HUES48 (cell line): ENCODE measurements around the gene ZPLD1.

Source experiments
- H3K27ac ChIP-seq: one replicate; pipeline ENCODE4 v1.7.0; 2013; ENCODE audit warnings: low read depth, low read length, inconsistent platforms
- H3K27me3 ChIP-seq: 2 replicates; pipeline ENCODE4 v1.6.1; 2013; ENCODE audit warnings: mild to moderate bottlenecking, low read length; ENCODE audit not compliant: control insufficient read depth, insufficient read depth
- H3K36me3 ChIP-seq: 2 replicates; pipeline ENCODE4 v1.6.1; 2013; ENCODE audit warnings: low read length; ENCODE audit not compliant: control insufficient read depth, insufficient read depth
- H3K4me1 ChIP-seq: 2 replicates; pipeline ENCODE4 v1.6.1; 2013; ENCODE audit warnings: mild to moderate bottlenecking, low read length; ENCODE audit not compliant: control insufficient read depth, insufficient read depth
- H3K4me3 ChIP-seq: 2 replicates; pipeline ENCODE4 v1.5.1; 2013; ENCODE audit warnings: mild to moderate bottlenecking, low read depth, low read length
- H3K9ac ChIP-seq: 2 replicates; pipeline ENCODE4 v1.6.1; 2013; ENCODE audit warnings: mild to moderate bottlenecking, low read depth, low read length, moderate library complexity
- H3K9me3 ChIP-seq: 2 replicates; pipeline ENCODE4 v1.6.1; 2013; ENCODE audit warnings: low read length; ENCODE audit not compliant: control insufficient read depth, insufficient read depth

ZPLD1 gene

DNA sequence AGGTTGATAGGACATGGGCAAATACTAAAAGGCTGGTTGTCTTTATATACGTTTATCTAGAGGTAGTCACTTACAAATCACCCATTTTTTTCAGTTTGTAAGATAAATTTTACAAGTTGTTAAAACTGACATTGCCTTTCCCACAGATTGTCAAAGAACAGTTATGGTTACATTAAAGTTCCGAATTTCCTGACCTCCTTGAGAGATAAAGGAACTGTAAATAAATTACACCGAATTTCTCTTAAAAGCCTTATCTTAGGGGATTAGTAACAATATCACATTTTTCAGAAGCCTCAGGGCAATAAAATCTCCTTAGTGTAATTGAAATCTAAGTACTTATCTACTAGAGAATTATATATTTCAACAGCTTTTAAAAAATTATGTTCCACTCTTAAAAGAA is 49.5 kb downstream of the ZPLD1 start:
- Histone ChIP-seq H3K9ac (no peak overlapping the region), H3K9me3 (0 out of 2 replicates have a peak, but pooled peaks cover 2% of the 10 kb centered on the region)

DNA sequence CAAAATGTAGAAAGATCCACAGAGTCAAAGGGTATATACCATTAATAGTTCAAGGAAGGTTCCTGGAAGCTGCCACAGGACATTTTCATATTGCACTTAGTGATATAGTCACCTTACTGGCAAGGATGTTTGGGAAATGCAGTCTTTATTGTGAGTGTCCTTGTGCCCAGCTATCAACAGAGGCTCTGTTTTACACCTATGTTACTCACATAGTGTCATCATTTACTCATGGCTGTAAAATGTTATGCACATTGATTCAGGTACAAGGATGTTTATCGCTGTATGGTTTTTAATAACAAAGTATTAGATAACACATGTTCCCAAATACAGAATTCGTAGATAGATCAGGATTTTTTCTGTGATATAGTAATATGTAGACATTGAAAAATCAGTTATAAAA is 50.9 kb downstream of the ZPLD1 start:
- H3K27me3 ChIP-seq: no peaks in the 10 kb centered on the region
- no peak overlapping the region for H3K4me3 ChIP-seq
- H3K4me1 ChIP-seq: no peaks in the 10 kb centered on the region
- H3K36me3 ChIP-seq: no peaks in the 10 kb centered on the region
- H3K27ac ChIP-seq: no peak overlapping the region
- H3K9ac ChIP-seq: no peak overlapping the region
- H3K9me3 ChIP-seq: 0 out of 2 replicates have a peak, but pooled peaks cover 2% of the 10 kb centered on the region

More for the DNA sequence above, 49.5 kb downstream of the ZPLD1 start:
- H3K27ac ChIP-seq: no peak overlapping the region
- no peaks in the 10 kb centered on the region for H3K36me3 ChIP-seq
- no peak overlapping the region for H3K4me3 ChIP-seq
- H3K27me3 ChIP-seq: no peaks in the 10 kb centered on the region
- H3K4me1 ChIP-seq: no peaks in the 10 kb centered on the region

DNA sequence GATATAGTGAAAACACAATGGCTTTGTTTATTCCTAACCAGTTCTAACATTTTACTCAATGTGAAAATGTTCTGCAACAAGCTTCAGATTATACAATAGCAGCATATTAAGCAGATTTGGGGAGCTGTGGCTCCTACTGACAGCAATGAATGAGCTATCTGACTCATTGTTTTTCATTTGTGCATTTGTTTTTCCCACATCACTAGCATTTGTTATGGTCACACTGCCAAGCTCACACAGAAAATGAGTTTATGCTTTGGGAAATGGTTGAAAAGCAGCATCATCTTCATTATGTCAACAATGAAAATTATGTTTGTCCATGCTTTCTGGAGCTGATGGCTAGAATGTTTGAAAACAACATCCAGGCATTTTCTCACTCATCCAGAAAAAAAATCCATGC is 53.5 kb downstream of the ZPLD1 start:
- H3K27me3 ChIP-seq: no peaks in the 10 kb centered on the region
- H3K4me3 ChIP-seq: no peak overlapping the region
- H3K4me1 ChIP-seq: no peaks in the 10 kb centered on the region
- H3K27ac ChIP-seq: no peak overlapping the region
- H3K9me3 ChIP-seq: peaks cover 2% of the 10 kb centered on the region; the same call in 1 of the 2 replicates
- no peak overlapping the region for H3K9ac ChIP-seq
- H3K36me3 ChIP-seq: no peaks in the 10 kb centered on the region

DNA sequence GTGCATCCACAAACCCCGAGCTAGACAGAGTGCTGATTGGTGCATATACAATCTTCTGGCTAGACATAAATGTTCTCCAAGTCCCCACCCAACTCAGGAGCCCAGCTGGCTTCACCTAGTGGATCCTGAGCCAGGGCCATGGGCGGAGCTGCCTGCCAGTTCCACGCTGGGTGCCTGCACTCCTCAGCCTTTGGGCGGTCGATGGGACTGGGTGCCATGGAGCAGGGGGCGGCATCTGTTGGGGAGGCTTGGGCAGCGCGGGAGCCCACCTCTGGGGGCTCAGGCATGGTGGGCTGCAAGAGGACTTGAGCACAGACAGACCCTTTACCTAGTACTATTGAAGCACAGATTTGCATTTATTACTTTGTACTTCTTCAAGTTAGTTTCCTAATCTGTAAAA is 57.5 kb downstream of the ZPLD1 start:
- Histone ChIP-seq H3K27ac (no peak overlapping the region), H3K27me3 (no peaks in the 10 kb centered on the region), H3K9ac (no peak overlapping the region), H3K36me3 (no peaks in the 10 kb centered on the region), H3K4me1 (no peaks in the 10 kb centered on the region), H3K9me3 (no peaks in the 10 kb centered on the region; the same call in 1 of the 2 replicates), H3K4me3 (no peak overlapping the region)

DNA sequence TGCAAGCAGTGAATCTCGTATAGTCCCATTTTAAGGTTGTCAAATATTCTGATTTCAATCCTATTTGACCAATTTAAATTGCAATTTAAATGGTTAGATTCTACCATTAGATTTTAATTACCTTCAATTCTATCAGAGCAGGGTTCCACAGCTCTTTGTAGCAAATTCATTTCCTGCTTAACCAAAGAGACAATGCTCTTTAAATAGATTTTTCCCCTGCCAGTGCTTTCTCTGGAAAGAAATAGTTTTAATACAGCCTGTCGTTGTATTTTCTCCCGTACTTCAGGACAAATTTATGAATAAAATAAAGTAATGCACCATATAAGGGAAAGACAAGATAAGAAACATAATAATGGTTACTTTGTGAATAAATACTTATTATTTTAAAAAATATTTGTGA is 62.8 kb downstream of the ZPLD1 start:
- Histone ChIP-seq H3K4me3 (no peak overlapping the region), H3K27ac (no peak overlapping the region), H3K9me3 (no peaks in the 10 kb centered on the region), H3K27me3 (no peaks in the 10 kb centered on the region), H3K36me3 (no peaks in the 10 kb centered on the region), H3K4me1 (peaks cover 8% of the 10 kb centered on the region; the same call in 1 of the 2 replicates), H3K9ac (no peak overlapping the region)

DNA sequence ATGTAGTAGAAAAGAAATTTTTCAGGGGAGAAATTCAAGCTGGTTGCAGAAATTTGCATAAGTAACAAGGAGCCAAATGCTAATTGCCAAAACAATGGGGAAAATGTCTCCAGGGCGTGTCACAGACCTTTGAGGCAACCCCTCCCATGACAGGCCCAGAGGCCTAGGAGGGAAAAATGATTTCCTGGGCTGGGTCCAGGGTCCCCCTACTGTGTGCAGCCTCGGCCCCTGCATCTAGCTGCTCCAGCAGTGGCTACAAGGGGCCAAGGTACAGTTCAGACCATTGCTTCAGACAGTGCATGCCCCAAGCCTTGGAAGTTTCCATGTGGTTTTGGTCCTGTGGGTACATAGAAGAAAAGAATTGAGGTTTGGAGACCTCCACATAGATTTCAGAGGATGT is 70.7 kb downstream of the ZPLD1 start:
- no peaks in the 10 kb centered on the region for H3K36me3 ChIP-seq
- H3K27ac ChIP-seq: no peak overlapping the region
- peaks cover 4% of the 10 kb centered on the region; the same call in 1 of the 2 replicates for H3K9me3 ChIP-seq
- H3K4me3 ChIP-seq: no peak overlapping the region
- H3K4me1 ChIP-seq: 0 out of 2 replicates have a peak, but pooled peaks cover 3% of the 10 kb centered on the region
- no peak overlapping the region for H3K9ac ChIP-seq
- H3K27me3 ChIP-seq: no peaks in the 10 kb centered on the region

DNA sequence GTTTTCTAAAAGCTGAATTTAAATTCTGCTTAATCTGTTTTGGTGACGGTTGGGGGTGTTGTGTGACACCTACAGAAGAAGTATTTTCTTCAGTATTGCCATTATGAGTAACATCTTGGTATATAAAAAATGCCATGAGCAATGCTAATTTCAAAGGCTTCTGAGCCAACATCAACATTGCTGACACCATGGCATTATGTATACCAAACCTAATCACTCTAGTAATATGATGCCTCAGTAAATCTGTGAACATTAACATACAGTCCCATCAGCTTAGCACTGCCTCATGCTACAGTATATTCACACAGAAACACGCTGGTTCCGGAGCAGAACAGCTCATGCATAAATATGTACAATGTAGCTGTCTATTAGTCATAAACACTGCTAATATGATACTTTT is 75.8 kb downstream of the ZPLD1 start:
- peaks cover 1% of the 10 kb centered on the region; the same call in 1 of the 2 replicates for H3K9me3 ChIP-seq
- no peaks in the 10 kb centered on the region for H3K27me3 ChIP-seq
- no peak overlapping the region for H3K9ac ChIP-seq
- H3K27ac ChIP-seq: no peak overlapping the region
- H3K4me1 ChIP-seq: no peaks in the 10 kb centered on the region
- H3K4me3 ChIP-seq: no peak overlapping the region
- no peaks in the 10 kb centered on the region for H3K36me3 ChIP-seq

DNA sequence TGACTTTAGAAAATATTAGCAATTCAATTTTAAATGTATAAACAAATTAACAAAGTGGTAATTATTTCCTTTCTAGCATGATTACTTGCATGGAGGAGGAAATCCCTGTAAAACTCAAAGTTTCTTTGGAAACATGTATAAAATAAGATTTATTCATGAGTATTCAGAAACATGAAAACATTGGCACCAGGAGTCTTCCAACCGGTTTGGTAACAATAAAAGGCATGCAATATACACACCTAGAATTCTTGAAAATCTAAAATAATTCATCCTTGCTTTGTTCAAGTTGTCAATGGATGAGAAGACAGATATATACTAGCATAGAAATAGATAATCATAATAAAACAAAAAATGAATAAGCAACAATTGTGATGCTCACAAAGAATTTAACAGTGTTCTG is 76.4 kb downstream of the ZPLD1 start:
- no peak overlapping the region for H3K4me3 ChIP-seq
- no peak overlapping the region for H3K9ac ChIP-seq
- H3K27me3 ChIP-seq: no peaks in the 10 kb centered on the region
- no peak overlapping the region for H3K27ac ChIP-seq
- H3K4me1 ChIP-seq: no peaks in the 10 kb centered on the region
- no peaks in the 10 kb centered on the region for H3K36me3 ChIP-seq
- no peaks in the 10 kb centered on the region for H3K9me3 ChIP-seq

DNA sequence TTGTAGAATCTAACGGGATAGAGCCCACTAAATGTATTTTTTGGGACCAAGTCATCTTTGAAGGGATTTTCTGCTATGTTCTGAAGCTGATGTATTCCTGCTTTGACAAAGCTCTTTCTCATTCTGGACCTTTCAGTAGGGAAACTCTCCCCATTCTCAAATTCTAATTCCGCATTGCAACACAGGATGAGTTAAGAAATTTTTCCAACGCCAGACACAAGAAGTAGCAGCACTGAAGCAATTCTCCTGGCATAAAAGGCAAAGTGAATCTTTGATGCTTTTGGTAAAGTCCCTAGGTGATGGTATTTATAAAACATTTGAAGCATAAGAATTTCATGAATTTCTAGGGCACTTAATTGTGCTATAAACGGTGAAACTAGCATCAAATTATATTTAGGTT is 76.8 kb downstream of the ZPLD1 start:
- Histone ChIP-seq H3K36me3 (no peaks in the 10 kb centered on the region), H3K4me3 (no peak overlapping the region), H3K9ac (no peak overlapping the region), H3K4me1 (no peaks in the 10 kb centered on the region), H3K27ac (no peak overlapping the region), H3K9me3 (no peaks in the 10 kb centered on the region), H3K27me3 (no peaks in the 10 kb centered on the region)

DNA sequence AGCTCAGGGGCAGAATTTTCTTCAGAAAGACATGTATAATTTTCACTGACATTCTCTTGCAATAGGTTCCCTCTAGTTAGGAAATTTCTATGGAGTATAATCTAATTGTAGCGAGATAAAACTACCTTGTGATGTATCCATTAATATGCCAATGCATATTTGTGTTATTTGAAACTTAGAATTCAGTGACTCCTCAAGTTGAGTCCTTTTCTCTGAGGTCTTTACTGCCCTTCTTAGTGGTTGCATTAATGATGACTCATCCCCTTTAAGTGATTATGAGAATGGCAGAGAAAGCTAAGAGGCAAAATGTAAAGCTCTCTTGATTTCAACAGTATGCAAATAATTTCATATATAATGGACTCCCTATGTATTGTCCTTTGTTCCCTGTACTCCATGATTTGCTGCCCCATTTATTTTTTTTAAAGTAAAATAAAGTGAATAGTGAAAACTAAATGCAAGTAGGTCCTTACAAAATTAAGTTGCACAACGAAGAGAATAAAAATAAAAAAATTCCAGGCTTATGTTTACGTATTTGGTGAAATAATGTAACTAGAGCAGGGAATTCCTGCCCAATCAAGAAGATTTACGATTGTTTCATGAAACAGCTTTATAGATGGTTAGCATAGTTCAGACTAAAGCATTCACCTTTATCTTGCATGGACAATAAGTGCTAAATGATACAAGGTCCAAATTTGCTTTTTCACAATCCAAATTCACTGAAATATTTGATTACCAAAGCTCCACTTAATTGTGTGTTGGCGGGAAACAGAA is 78.1 kb downstream of the ZPLD1 start:
- no peak overlapping the region for H3K9ac ChIP-seq
- no peaks in the 10 kb centered on the region for H3K36me3 ChIP-seq
- no peaks in the 10 kb centered on the region for H3K4me1 ChIP-seq
- H3K9me3 ChIP-seq: no peaks in the 10 kb centered on the region
- no peak overlapping the region for H3K4me3 ChIP-seq
- H3K27me3 ChIP-seq: no peaks in the 10 kb centered on the region
- H3K27ac ChIP-seq: no peak overlapping the region

DNA sequence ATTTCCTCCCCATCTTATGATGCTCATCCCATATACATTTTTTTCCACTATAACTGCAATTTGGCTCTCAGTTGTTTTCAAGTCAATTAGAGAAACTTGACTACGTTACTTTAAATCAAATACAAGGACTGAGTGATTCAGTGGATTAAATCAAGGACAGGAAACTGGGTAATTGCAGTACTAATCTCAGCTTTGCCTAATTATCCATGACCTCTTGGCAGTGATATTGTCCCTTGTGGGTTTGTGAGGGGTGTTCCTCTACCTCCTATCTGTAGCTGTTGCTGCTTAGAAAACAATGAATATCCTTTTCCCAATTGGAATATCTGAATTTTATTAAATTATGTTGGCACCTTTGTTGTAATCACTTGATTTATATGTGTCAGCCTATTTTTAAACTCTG is 79.4 kb downstream of the ZPLD1 start:
- no peaks in the 10 kb centered on the region for H3K9me3 ChIP-seq
- no peaks in the 10 kb centered on the region for H3K4me1 ChIP-seq
- no peaks in the 10 kb centered on the region for H3K36me3 ChIP-seq
- no peak overlapping the region for H3K4me3 ChIP-seq
- H3K9ac ChIP-seq: no peak overlapping the region
- H3K27ac ChIP-seq: no peak overlapping the region
- H3K27me3 ChIP-seq: no peaks in the 10 kb centered on the region
